GM12864 (cell line): ENCODE measurements around the gene THSD1.
A peak's percentile ranks its signal among the peaks of the same experiment; 100 is the strongest.
"Not testable (repeated sequence)": the region's sequence is repeated elsewhere in the genome, so short reads cannot be mapped to it uniquely, and the experiment has no call there.

Experiments
- DNase-seq: peaks from one replicate; pipeline ENCODE4 v3.0.0-alpha.2; 2011; ENCODE audit warnings: low read depth
- H3K4me3 ChIP-seq: 2 replicates; pipeline ENCODE4 v1.5.1; 2011; ENCODE audit warnings: mild to moderate bottlenecking, low read depth, low read length, control low read depth
- TF ChIP-seq, protein P1 (sequence below): IDR thresholded peaks from 2 replicates; pipeline ENCODE4 v1.5.1; 2011; ENCODE audit warnings: low read depth, mild to moderate bottlenecking, moderate library complexity, low read length, control low read depth, inconsistent platforms; ENCODE audit errors: missing control alignments

The THSD1 gene

DNA sequence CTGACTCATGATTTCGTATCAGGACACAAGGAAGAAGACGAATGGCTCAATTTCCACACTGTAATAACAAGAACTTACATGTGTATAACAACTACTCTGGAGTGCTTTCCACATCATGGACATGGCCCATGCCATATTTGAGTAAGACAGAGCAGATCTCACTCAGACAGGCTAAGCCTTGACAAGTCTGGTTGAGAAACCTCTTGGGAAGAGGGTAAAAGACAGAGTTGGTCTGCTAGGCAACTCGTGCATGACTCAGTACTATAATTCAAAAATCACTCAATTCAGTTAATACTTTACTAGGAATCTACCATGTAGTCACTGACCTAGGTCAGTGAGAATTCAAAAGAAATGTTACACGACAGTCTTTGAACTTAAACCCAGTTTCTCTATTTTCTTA, 5.7 kb upstream of the THSD1 start:
- H3K4me3 ChIP-seq: no peak overlapping the region
- no peak for DNase-seq
- TF ChIP-seq, protein P1, sequence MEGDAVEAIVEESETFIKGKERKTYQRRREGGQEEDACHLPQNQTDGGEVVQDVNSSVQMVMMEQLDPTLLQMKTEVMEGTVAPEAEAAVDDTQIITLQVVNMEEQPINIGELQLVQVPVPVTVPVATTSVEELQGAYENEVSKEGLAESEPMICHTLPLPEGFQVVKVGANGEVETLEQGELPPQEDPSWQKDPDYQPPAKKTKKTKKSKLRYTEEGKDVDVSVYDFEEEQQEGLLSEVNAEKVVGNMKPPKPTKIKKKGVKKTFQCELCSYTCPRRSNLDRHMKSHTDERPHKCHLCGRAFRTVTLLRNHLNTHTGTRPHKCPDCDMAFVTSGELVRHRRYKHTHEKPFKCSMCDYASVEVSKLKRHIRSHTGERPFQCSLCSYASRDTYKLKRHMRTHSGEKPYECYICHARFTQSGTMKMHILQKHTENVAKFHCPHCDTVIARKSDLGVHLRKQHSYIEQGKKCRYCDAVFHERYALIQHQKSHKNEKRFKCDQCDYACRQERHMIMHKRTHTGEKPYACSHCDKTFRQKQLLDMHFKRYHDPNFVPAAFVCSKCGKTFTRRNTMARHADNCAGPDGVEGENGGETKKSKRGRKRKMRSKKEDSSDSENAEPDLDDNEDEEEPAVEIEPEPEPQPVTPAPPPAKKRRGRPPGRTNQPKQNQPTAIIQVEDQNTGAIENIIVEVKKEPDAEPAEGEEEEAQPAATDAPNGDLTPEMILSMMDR: no peak

DNA sequence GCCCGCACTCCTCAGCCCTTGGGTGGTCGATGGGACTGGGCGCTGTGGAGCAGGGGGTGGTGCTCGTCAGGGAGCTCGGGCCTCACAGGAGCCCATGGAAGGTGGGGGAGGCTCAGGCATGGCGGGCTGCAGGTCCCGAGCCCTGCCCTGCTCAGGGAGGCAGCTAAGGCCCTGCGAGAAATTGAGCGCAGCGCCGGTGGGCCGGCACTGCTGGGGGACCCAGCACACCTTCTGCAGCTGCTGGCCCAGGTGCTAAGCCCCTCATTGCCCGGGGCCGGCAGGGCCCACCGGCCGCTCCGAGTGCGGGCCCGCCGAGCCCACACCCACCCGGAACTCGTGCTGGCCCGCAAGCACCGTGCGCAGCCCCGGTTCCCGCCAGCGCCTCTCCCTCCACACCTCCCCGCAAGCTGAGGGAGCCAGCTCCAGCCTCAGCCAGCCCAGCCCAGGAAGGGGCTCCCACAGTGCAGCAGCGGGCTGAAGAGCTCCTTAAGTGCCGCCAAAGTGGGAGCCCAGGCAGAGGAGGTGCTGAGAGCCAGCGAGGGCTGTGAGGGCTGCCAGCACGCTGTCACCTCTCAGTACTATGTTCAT, 2.2 kb upstream of the THSD1 start:
- H3K4me3 ChIP-seq, DNase-seq: not testable (repeated sequence)

DNA sequence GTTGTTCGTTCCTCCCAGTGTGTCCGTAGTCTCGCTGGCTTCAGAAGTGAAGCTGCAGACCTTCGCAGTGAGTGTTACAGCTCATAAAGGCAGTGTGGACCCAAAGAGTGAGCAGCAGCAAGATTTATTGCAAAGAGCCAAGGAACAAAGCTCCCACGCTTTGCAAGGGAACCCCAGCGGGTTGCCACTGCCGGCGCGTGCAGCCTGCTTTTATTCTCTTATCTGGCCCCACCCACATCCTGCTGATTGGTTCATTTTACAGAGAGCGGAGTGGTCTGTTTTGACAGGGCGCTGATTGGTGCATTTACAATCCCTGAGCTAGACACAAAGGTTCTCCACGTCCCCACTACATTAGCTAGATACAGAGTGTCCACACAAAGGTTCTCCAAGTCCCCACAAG, 1.5 kb upstream of the THSD1 start:
- not testable (repeated sequence) for H3K4me3 ChIP-seq, DNase-seq

- H3K4me3 ChIP-seq: no peak overlapping the region
- TF ChIP-seq, protein P1: no peak
- no peak for DNase-seq
These were observed 657 bp upstream of the THSD1 start for GRCh38 chr13:52406629-52407028.

DNA sequence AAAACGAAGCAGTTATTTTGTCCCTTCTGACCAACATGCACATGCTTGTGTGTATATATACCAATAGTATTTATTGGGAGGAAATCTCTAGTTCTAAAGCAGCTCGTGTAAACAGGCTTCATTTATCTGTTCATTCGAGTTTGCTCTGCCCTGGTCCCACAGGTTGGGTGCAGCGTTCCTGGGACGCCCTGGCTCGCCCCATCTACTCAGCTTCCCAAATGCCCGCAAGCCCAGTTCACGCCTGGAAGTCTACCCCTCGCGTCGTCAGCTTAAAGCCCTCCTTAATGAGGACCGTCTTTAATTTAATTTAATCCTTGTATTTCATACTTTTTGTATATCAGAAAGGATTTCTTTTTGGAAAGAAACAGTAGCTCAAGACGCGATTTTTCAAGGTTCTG, 604 bp downstream of the THSD1 start:
- H3K4me3 ChIP-seq: peak overlapping the region; percentile 42
- TF ChIP-seq, protein P1: no peak
- no peak for DNase-seq

- no peak for DNase-seq
- TF ChIP-seq, protein P1: no peak
These were observed 6.3 kb downstream of the THSD1 start for GRCh38 chr13:52399708-52400107.

GRCh38 chr13:52399046-52399445, 6.9 kb downstream of the THSD1 start:
- TF ChIP-seq, protein P1: no peak
- no peak overlapping the region for H3K4me3 ChIP-seq
- DNase-seq: no peak

More at GRCh38 chr13:52399708-52400107, 6.3 kb downstream of the THSD1 start:
- H3K4me3 ChIP-seq: no peak overlapping the region

- no peak for DNase-seq
These were observed 10.3 kb downstream of the THSD1 start for GRCh38 chr13:52395704-52396103.

More at GRCh38 chr13:52395704-52396103, 10.3 kb downstream of the THSD1 start:
- TF ChIP-seq, protein P1: no peak
- no peak overlapping the region for H3K4me3 ChIP-seq
